ENCODE data around the gene POLR2B.
"Not testable (repeated sequence)": the region's sequence is repeated elsewhere in the genome, so short reads cannot be mapped to it uniquely, and the experiment has no call there.

The POLR2B gene

DNA sequence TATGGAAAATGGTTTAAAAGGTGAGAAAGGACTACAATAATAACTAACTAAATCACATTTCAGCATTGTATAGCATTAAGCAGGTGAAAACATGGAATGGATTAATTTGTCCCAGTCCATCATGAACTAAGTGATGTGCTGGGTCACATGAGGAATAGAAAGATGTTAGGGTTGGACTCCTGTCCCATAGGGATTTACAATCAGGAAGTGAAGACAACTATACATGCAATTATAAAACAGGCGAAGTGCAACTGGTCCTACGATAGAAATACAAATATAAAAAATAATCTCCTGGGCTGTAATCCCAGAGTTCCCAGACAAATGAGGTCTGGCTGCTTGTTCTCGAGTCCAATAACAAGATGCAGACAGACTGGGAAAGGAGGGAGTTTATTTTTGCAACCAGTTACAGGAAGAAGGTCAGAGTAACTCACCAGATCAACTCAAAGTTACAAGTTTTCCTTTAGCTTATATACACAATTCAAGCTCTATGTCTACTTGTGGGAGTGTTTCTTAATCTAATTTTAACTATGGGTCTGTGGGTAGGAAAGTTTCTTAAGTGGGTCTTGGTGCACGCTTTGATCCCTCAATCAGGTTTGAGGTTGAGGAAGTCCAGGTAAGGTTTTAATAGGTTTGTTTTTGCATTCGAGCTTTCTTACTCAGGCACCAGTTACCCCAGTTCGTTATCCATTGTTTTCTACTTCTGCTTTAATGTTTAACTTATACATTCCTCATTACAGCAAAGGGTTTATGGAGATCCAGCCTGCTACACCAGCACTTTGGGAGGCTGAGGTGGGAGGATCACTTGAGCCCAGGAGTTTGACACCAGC lies 81.4 kb downstream of the POLR2B start:
- DNase-seq, result no peak

DNA sequence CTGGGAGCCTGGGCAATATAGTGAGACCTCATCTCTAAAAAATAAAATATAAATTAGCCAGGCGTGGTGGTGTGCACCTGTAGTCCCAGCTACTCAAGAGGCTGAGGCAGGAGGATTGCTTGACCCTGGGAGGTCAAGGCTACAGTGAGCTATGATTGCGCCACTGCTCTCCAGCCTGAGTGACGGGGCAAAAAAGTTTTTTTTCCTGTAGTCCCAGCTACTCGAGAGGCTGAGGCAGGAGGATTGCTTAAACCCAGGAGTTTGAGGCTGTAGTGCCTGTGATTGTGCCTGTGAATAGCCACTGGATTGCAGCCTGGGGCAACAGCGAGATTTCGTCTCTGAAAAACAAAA lies 82.0 kb downstream of the POLR2B start:
- not testable (repeated sequence) for DNase-seq

GRCh38 chr4:57061395-57061794 lies 82.7 kb downstream of the POLR2B start:
- peak; percentile 33 for DNase-seq

DNA sequence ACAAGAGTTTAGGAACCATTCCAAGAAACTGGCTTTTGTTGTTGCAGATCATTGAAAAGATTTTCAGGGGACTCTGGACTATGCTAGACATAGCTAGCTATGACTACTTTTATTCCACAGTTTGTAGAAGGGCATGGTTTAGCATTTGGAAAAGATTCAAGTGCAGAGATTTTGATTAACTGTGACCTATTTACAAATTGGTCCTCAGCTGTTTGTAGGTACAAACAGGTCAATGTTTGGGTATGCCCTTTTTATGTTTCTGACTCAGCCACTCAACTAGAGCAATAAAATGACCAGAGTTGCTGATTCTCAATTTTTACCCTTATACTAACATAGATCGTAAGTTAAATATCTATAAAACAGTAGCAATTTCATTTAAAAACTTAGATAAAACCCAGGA lies 84.8 kb downstream of the POLR2B start:
- DNase-seq, result no peak

DNA sequence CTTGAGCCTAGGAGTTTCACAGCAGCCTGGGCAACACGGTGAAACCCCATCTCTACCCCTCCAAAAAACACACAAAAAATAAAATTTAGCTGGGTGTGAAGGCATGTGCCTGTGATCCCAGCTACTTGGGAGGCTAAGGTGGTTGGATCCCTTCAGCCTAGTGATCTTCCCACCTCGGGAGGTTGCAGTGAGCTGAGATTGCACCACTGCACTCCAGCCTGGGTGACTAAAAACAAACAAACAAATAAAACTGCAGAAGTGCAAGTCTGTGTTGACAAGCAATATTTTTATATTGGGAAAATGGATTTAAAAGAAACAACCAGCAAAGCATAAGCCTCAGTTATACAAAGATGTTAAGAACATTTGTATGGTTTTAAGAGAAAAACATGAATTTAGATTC lies 85.4 kb downstream of the POLR2B start:
- DNase-seq, result no peak

DNA sequence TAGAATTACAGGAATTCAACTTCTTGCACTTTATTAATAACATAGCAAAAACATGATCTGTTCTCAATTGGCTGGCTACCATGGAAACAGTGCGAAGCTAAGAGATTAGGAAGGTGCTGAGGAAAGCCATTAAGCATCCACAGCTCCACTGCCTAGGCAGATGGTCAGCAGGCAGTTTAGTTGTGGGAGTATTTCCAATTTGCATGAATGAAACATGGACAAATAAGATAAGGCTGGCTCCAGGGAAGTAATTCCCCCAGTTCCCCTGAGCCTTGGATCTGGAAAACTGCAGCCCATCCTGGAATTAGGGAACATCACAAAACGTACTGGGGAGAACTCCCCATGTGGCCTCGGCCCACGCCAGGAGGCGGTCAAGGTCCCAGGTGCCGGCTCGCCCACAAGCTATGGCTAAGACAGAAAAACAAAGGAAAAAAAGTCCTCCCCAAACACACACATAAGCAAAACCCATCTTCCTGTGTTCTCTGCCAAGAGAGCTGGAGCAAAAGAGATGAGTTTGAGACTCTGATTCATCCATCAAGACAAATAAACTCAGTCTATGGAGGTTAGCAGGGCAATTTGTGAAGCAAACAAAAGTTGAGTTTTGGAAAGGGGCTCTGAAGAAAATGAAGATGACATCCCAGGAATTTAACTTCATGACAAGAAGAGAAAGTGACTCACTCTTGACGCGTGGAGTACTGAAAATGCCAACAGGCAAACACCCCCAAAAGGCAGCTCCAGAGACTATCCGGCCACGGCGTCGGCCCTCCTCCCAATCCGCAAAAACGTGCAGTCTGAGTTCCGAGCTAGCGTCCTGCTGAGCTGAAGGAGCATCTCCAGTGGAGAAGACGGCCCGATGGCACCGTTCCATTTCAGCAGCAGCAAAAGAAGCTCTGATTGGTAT lies 86.4 kb downstream of the POLR2B start:
- DNase-seq, result peak; percentile 76

DNA sequence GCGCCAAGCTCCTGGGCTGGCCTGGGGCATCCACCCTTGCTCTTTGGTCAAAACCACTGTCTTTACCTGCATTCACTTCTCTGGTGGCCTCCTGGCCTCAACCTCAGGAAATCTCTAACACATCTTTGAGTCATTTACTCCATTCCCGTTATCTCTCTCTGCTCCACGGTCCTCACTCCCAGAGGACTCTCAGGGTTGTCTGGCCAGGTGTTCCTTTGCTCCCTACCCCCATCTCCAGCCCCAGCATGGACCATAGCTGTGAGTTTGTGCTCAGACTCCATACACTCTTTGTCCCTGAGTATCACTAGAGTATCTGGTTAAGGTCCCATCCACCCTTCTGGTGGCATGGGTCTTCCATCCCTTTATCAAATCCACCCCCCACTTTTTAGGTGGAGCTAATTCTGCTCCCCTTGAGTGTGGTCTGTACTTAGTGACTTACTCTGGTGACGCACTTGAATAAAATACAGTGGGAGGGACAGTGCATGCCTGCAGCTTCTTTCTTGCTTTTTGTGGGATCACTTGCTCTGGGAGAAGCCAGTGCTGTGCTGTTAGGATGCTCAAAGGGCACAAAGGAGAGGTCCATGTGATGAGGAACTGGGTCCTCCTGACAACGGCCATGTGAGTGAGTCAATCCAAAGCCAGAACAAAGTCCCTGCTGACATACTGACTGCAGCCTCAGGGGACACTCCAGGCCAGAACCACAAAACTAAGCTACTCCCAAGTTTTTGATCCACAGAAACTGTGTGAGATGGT lies 87.2 kb downstream of the POLR2B start:
- no peak for DNase-seq

GRCh38 chr4:57068237-57068981 lies 89.7 kb downstream of the POLR2B start:
- DNase-seq, result no peak

- no peak for DNase-seq
These were observed 91.8 kb downstream of the POLR2B start for GRCh38 chr4:57070461-57070860.

GRCh38 chr4:57071326-57071725 lies 92.6 kb downstream of the POLR2B start:
- peak; percentile 67 for DNase-seq

GRCh38 chr4:57073559-57073958 lies 94.9 kb downstream of the POLR2B start:
- no peak for DNase-seq

DNA sequence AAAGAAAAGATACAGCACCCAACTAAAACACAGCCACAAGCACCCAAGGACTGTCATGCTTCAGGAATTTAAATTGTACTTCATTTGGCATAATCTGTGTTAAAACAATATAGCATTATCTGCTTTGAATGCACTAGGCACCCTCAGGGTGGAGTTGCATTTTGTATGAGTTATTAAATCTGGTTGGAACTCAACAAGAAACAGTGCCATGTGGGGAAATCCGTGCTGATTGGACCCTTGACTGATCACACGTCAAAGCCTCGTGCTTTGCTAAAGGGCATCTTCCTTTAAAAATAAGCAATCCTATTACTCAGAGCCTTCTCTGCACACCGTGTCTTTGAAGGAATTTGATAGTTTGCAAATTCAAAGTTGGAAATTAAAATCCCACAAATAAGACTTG lies 96.0 kb downstream of the POLR2B start:
- DNase-seq, result peak; percentile 82

GRCh38 chr4:57075367-57075766 lies 96.7 kb downstream of the POLR2B start:
- no peak for DNase-seq

- DNase-seq, result no peak
These were observed 98.0 kb downstream of the POLR2B start for GRCh38 chr4:57076646-57077045.

- DNase-seq, result peak; percentile 87
These were observed 99.1 kb downstream of the POLR2B start for GRCh38 chr4:57077550-57078343.

DNA sequence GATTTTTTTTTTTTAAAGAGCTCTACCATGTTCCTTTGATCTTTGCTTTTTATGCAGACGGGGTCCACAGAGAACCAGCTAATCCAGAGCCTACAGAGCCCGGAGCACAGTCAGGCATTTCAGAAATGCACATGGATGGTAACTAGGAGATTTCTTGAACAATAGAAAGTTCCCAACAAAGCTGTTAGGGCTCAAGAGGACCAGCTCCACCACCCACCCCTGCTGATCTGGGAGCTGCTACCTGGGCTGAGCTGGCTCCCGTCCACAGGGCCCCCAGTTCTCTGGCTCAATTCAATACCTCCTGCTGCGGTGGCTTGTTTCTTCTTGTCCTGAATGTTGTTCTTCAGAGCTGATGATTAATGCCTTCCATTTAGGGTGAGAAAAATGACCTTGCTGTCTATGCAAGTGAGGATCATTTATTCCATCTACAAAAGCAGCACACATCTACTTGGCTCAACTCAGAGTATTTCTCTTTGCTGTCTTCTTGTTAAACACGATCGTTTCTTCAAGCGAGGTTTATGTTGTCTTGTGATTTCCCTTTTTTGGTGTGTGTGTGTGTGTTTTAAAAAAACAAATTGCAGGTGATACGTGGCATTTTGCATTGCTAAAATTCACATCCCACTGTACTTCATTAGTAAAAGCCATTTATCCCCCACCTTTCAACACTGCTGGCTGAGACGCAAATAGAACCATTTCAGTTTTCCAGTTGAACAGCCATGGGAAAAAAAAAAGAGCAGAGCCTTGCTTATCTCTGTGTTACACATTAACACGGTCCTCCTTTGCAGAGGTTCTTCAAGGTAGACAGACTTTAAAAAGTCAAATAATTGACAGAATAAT lies 100.2 kb downstream of the POLR2B start:
- no peak for DNase-seq

All from NCI-H226 (cell line).